Ovary (tissue), 9 donors: Measurements from ENCODE around the gene LNPEP. TPM values are rescaled to one million over a fixed set of nuclear protein-coding genes. Genes with fewer than 3 reads are reported as not detected.

Experiments used
- DNase-seq, 5 donors: peaks; one replicate each; pipeline ENCODE4 v3.0.0-alpha.2; 2019 to 2020
- H3K27ac ChIP-seq, 2 donors: fragments of 200-600 bp; one replicate each; pipeline versions ENCODE4 v1.5.1 to v1.8.0; 2019 to 2022
- H3K27me3 ChIP-seq: fragments of 200-600 bp; one replicate; pipeline ENCODE4 v1.8.0; 2022
- H3K36me3 ChIP-seq: fragments of 200-600 bp; sonication (generic); one replicate; pipeline ENCODE4 v1.5.1; 2019
- H3K4me1 ChIP-seq: one replicate; pipeline ENCODE4 v1.8.1; 2013; ENCODE audit warnings: mild to moderate bottlenecking, moderate library complexity; ENCODE audit not compliant: insufficient read depth
- H3K4me3 ChIP-seq: fragments of 200-600 bp; sonication (generic); one replicate; pipeline ENCODE4 v1.5.1; 2017
- H3K9me3 ChIP-seq, 2 donors: fragments of 200-600 bp in 1 of 2; sonication (generic) in 1 of 2; one replicate each; pipeline versions ENCODE4 v1.5.1 to v1.8.1; 2013 to 2019; ENCODE audit warnings: mild to moderate bottlenecking in 1 of 2, moderate library complexity in 1 of 2
- CTCF ChIP-seq, 3 donors: fragments of 450-650 bp in 2 of 3; fragments of 200-600 bp in 1 of 3; IDR thresholded peaks; one replicate each; pipeline versions ENCODE4 v1.5.1 to v1.8.0; 2016 to 2022; ENCODE audit warnings: antibody characterized with exemption in 3 of 3, mild to moderate bottlenecking in 1 of 3
- EP300 ChIP-seq: sonication (generic); formaldehyde crosslinking; IDR thresholded peaks from one replicate; pipeline ENCODE4 v1.6.1; 2017; ENCODE audit warnings: antibody characterized with exemption
- POLR2A ChIP-seq: fragments of 450-650 bp; IDR thresholded peaks from one replicate; pipeline ENCODE4 v1.6.1; 2017; ENCODE audit warnings: antibody characterized with exemption, mild to moderate bottlenecking, moderate library complexity
- WGBS, 3 donors: extraction: QIAGEN DNeasy Blood & Tissue Kit in 1 of 3; methylation state at CpG; one replicate each; pipeline versions ENCODE4 v1.1.5 to v1.1.7; 2013 to 2017; 5-methylcytosine and 5-hydroxymethylcytosine counted together
- intact Hi-C, 4 donors: fragments of 100-400 bp; cut with DNase I; formaldehyde crosslinking; loops; one replicate each; pipeline versions ENCODE4 v1.11.0 to v1.15.1; 2022 to 2023
- polyA plus RNA-seq, 2 donors: library from polyadenylated mRNA; stranded (reverse); fragments of 200-250 nt in 1 of 2; fragments of 350-450 nt in 1 of 2; fragmentation: Illumina TruSeq in 1 of 2; extraction: RNeasy Lipid Tissue Mini Kit (QIAGEN cat#74804) in 1 of 2; gene quantifications; one replicate each; pipeline ENCODE4 v1.2.3, GENCODE V29; 2013 to 2014
- total RNA-seq, 7 donors: library from RNA; depleted of rRNA in 2 of 7; stranded (reverse); fragments of >200 nt in 2 of 7; fragmentation: NEBNext Ultra II Directional in 3 of 7; extraction: Animal tissue kit (Norgen Biotek cat#: 25700) in 3 of 7; gene quantifications; one replicate each; pipeline versions ENCODE4 v1.1.0 to v1.2.4, GENCODE V29; 2016 to 2023
- donor health status: DM: no; HTN: no; CAD: no; lungs with moderate emphysema.
- donor health status: DM: no; HTN: no; CAD: no.
- donor health status: Bipolar disorder and iron deficiency.
- donor health status: DM: yes; HTN: yes; CAD: no.
- donor health status: DM: no; HTN: no; CAD: no.
- donor health status: DM: yes; HTN: yes; CAD: no.

The LNPEP gene
- total and polyA plus RNA-seq, 9 donors, result 7.6 to 45.5 (median 32.3) TPM

GRCh38 chr5:97056263-97056662 lies 120.4 kb downstream of the LNPEP start:
- intact Hi-C loops, result no loop called here
- Histone ChIP-seq H3K4me1 (no peaks in the 10 kb centered on the region), H3K27me3 (no peaks in the 10 kb centered on the region), H3K9me3 (no peaks in the 10 kb centered on the region), H3K36me3 (no peaks in the 10 kb centered on the region), H3K27ac (no peak overlapping the region), H3K4me3 (no peak overlapping the region)
- TF ChIP-seq CTCF (IDR thresholded peaks at IDR 0.05) (no peak), POLR2A (no peak), EP300 (no peak)
- 90 to 100% (median 95%) methylated on average over 1 of the region's 1 CpG for WGBS, 3 donors
- no peak for DNase-seq

- no peaks in the 10 kb centered on the region for H3K27me3 ChIP-seq
- 71 to 76% (median 75%) methylated on average over 8 of the region's 8 CpGs for WGBS, 3 donors
- H3K9me3 ChIP-seq, result no peaks in the 10 kb centered on the region
- H3K36me3 ChIP-seq, result no peaks in the 10 kb centered on the region
- no peak overlapping the region for H3K27ac ChIP-seq
- intact Hi-C loops, result no loop called here
- H3K4me1 ChIP-seq, result no peaks in the 10 kb centered on the region
- TF ChIP-seq POLR2A (no peak), EP300 (no peak), CTCF (IDR thresholded peaks at IDR 0.05) (no peak)
- H3K4me3 ChIP-seq, result no peak overlapping the region
- no peak for DNase-seq
Measured at GRCh38 chr5:97062046-97062445, 126.2 kb downstream of the LNPEP start.

- H3K36me3 ChIP-seq, result no peaks in the 10 kb centered on the region
- no peaks in the 10 kb centered on the region for H3K9me3 ChIP-seq
- intact Hi-C loops, result no loop called here
- H3K27ac ChIP-seq, result no peak overlapping the region
- no peaks in the 10 kb centered on the region for H3K27me3 ChIP-seq
- 71 to 83% (median 81%) methylated on average over 1 of the region's 1 CpG for WGBS, 3 donors
- no peaks in the 10 kb centered on the region for H3K4me1 ChIP-seq
- TF ChIP-seq EP300 (no peak), POLR2A (no peak), CTCF (IDR thresholded peaks at IDR 0.05) (no peak)
- DNase-seq, result no peak
- no peak overlapping the region for H3K4me3 ChIP-seq
Measured at GRCh38 chr5:97063251-97063650, 127.4 kb downstream of the LNPEP start.

GRCh38 chr5:97065475-97065874 lies 129.6 kb downstream of the LNPEP start:
- no peaks in the 10 kb centered on the region for H3K27me3 ChIP-seq
- H3K36me3 ChIP-seq, result no peaks in the 10 kb centered on the region
- no peak overlapping the region for H3K4me3 ChIP-seq
- H3K9me3 ChIP-seq, result no peaks in the 10 kb centered on the region
- H3K27ac ChIP-seq, result no peak overlapping the region
- no peaks in the 10 kb centered on the region for H3K4me1 ChIP-seq
- DNase-seq, result no peak
- 23 to 45% (median 33%) methylated on average over 2 of the region's 2 CpGs for WGBS, 3 donors
- TF ChIP-seq EP300 (no peak), CTCF (IDR thresholded peaks at IDR 0.05) (no peak), POLR2A (no peak)
- intact Hi-C loops, result no loop called here
